NCI-H2081 (cell line): ENCODE measurements around the gene IL13RA1.
A peak's percentile ranks its signal among the peaks of the same experiment; 100 is the strongest.
"Not testable (repeated sequence)": the region's sequence is repeated elsewhere in the genome, so short reads cannot be mapped to it uniquely, and the experiment has no call there.

Experiments
- DNase-seq, 2 experiments: peaks; one replicate each; lab custom pipeline; 2025; lab: John Stamatoyannopoulos, UW

IL13RA1 gene

DNA sequence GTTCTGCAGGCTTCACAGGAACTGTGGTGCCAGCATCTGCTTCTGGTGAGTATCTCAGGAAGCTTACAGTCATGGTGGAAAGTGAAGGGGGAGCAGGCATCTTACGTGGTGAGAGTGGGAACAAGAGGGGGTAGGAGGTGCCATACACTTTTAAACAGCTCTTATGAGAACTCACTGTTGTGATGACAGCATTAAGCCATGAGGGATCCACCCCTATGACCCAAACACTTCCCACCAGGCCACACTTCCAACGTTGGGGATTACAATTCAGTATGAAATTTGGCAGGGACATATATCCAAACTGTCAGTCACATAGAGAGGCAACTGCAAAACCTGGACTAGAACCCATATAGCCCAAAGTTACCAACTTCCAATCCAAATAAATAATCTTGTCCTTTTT is 53.1 kb downstream of the IL13RA1 start:
- DNase-seq, result no peak

DNA sequence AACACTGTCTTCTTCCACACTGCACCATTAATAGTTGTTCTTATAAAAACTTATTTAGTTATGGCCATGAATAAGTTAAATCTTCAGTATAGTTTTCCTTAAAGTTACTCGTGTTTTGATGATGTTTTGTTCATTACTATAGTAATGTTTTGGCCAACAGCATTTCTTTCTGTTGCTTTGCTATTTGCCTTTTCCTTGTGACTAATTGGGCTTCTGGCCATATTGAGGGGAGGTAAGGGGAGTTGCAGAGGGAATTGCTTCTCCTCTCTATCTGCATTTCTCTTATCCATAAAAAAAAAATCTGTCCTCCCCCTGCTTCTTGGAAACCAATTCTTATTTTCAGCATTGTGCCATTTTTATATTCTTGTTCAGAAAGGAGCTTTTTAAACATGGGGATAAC is 53.5 kb downstream of the IL13RA1 start:
- no peak for DNase-seq

DNA sequence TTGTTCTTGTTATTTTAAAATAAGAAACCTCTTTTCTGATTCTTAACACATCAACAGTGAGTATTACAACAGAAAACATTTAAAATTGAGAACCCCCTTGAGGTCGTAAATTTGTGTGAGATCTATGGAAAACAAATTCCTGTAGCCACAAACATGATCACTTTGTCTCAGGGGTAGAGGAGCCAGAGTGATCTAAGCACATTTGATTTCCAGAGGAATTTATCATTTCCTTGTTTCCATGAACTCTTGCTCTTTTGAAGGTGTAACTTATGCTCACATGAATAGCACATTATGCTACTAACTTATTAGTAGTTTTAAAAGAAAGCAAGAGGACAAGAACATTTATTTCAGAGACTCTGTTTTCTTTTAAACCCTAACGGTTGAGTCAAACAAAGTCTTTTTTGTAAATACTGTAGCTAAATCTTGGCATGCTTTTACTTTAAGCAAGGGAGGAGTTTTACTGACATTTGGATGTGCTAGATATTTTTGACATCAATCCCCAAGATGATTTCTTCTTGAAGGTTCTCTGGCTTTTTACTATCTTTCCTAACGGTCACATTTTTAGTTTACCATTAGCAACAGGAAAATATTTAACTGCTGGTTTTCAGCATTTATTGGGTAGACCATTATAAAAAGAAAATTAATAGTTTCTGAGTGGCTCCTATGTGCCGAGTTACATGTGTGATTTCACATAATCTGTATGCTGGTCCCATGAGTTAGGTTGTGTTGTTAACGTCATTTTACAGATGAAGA is 68.3 kb downstream of the IL13RA1 start:
- DNase-seq, result no peak

DNA sequence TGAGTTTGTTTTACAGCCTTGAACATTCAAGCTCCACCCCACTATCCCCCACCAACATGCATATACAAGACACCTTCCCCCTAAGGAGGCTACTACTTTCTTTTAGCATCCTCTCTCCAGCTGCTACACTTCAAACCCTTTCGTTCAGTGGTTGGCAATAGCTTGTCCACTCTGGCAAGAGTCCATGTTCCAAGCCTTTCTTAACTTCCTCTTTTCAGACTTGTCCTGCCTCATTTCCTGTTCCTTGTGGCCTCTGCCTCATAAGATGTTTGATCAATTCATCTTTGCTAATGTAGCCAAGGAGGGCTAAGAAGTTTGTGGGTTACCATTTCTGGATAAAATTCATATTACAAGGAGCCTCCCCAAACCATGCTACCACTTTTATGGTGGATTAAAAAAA is 75.5 kb downstream of the IL13RA1 start:
- no peak for DNase-seq

DNA sequence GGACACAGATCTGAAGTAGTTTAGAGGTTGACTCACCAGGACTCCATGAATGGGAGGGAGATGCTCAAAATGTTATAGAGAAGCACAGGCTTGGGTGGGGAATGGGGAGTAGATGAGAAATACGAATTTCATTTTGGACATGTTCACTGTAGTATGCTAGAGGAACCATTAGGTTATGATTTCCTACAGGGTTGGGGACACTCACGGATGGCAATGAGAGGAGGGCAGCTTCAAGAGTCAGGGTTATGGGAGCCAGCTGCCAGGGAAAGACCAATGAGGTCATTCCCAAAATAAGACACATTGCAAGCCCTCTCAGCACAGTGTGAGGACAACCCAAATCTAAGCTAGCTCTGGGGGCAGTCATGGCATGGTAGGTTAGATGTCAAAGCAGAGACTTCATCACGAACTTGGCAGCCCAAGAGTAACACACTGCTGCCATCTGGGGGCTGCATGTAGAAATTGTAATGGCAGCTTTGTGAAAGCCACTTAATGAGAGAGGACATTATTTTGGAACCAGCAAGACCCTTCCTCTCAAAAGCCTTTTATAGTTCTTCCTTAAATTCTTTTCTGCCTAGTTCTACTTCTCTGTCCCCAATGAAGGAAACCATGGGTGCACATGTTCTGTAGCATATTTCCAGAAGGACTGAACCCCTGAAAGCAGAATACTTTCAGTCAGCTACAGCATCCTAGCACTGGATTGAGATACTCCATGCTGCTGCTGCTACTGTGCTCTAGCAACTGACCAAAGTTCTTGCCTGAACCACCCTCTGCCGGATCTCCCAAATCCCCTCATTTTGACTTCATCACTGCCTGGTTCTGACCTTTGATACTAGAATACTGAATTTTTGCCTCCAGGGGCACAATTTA is 80.0 kb downstream of the IL13RA1 start:
- DNase-seq, result peak; percentile 67 to 75

DNA sequence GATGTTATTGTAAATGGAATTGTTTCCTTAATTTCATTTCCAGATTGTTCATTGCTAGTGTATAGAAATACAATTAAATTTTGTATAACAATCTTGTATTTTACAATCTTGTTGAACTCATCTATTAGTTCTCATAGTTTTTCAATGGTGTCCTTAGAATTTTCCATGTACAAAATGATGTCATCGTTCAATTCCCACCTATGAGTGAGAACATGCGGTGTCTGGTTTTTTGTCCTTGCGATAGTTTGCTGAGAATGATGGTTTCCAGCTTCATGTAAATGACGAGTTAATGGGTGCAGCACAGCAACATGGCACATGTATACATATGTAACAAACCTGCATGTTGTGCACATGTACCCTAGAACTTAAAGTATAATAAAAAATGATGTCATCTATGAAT is 89.9 kb downstream of the IL13RA1 start:
- DNase-seq, result not testable (repeated sequence)

DNA sequence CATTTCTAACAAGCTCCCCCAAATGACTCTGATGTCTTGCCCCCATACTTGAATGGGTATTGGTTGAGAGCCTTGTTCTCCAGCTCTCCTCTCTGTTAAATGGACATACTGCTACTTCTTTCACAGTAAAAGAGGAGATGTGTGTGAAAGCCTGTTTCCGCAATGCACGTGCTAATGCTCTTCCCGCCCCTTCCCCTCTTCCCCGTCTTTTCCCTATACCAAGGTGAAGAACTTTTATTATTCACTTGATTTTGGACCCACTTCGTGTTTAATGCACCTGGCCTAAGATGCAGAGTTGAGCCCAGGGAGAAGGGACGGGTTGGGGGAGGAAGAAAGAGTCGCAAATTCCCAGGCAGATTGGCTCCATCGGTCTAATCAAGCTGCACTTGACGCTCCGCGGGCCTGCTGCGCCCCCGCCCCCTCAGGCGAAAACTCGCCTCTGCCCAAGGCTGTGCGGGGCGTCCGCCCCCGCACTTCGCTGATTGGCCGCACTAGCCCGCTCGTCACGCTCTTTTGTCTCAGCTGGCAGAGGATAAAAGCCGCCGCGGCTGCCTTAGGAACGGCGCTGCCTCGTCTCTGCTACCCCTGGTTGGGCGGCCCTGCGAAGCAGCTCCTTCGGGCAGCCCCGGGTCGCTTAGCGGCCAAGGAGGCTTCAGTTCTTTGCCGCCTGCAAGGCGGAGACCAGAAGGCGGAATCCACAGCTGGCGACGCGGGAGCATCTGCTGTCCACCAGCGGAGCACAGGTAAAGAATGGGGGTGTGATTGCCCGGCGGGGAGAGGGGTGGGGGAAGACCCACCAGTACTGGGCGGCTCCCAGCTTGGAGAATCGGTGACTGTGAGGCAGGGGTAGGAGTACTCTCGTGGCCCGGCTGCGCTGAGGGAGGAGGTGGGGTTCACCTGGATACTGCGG is 96.1 kb downstream of the IL13RA1 start, which contains the start of gene ZCCHC12:
Gene ZCCHC12 (plus strand): TSS at position 562 of the 910 bp plus-strand sequence. CDS start 1,421 bp downstream, outside the sequence.
- peak; percentile 83 to 90 for DNase-seq

DNA sequence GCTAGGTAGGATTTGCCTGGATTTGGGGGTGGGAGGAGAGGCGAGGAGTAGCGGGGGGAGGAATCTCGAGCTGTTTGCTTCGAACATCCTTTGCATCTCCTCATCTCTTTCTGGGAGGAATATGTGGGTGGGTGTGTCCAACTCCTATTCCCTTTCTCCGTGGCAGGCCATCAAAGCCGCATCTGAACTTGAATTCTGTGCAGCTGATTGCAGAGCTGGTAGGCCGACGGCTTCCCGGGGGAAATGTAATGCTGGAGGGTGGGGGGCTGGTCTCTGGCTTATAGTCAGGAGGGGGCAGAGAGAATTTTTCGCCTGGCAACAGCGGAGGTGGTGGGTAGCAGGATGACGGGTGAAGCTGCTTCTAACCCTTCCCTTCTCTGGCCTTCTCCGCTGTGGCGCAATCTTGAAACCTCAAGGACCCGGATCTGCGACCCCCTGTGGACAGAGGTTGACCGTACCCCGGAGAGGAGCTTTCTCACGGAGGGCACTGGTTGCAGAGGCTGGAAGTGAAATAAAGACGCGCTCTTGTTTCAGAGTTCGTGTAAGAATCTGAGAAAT is 96.8 kb downstream of the IL13RA1 start:
- no peak for DNase-seq

DNA sequence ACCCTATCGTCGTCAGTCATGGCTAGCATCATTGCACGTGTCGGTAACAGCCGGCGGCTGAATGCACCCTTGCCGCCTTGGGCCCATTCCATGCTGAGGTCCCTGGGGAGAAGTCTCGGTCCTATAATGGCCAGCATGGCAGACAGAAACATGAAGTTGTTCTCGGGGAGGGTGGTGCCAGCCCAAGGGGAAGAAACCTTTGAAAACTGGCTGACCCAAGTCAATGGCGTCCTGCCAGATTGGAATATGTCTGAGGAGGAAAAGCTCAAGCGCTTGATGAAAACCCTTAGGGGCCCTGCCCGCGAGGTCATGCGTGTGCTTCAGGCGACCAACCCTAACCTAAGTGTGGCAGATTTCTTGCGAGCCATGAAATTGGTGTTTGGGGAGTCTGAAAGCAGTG is 97.8 kb downstream of the IL13RA1 start:
- no peak for DNase-seq

DNA sequence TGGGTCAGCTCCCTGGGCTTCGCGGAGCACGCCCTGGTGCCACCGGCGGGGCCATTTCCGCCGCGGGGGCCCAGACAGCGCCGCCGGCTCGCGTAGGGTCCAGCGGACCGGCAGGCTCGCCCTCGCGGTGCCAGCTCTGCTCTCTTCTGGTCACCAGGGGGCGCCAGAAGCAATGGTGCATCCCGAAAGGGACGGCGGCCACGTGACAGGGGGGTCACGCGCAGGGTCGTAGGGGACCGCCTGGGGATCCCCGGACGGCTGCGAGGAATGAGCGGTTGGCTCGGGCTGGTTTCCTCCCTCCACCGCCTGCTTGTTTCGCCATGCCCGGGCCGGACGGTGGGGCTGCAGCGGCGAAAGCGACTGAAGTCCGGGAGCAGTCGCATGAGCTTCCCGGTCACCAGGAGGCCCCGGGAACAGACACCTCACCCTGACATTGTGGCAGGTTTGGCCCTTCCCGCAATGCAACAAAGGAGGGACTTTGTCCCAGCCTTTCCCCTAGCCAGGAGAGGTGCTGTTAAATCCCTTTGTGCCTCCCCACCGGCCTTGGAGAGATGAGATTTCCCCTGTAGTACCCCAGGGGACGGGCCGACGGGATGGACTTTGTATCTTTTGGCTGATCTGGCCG is 112.0 kb downstream of the IL13RA1 start:
- peak; percentile 87 for DNase-seq
